ENCODE measurements around the gene NEDD4L. TPM values are rescaled to one million over a fixed set of nuclear protein-coding genes. Genes with fewer than 3 reads are reported as not detected.

NEDD4L gene
- total RNA-seq, 1 experiment from 2014 or later, result 42.9 TPM

GRCh38 chr18:58319719-58320118 is 275.7 kb downstream of the NEDD4L start:
- H3K36me3 ChIP-seq (ENCODE audit: control insufficient read depth, insufficient read depth, low read length), result no peaks in the 10 kb centered on the region
- TF ChIP-seq REST (IDR thresholded peaks at IDR 0.05; ENCODE audit: insufficient read depth in 1 of 2, low read depth in 2 of 2, low read length in 1 of 2) (no peak), TCF7L2 (IDR thresholded peaks at IDR 0.05; ENCODE audit: low read depth, low read length) (no peak), POLR2AphosphoS5 (IDR thresholded peaks at IDR 0.05; ENCODE audit: low read depth, low read length) (no peak), SIN3A (IDR thresholded peaks at IDR 0.05; ENCODE audit: borderline replicate concordance, insufficient read depth, low read depth, low read length) (no peak)
- TF ChIP-seq, protein P1, sequence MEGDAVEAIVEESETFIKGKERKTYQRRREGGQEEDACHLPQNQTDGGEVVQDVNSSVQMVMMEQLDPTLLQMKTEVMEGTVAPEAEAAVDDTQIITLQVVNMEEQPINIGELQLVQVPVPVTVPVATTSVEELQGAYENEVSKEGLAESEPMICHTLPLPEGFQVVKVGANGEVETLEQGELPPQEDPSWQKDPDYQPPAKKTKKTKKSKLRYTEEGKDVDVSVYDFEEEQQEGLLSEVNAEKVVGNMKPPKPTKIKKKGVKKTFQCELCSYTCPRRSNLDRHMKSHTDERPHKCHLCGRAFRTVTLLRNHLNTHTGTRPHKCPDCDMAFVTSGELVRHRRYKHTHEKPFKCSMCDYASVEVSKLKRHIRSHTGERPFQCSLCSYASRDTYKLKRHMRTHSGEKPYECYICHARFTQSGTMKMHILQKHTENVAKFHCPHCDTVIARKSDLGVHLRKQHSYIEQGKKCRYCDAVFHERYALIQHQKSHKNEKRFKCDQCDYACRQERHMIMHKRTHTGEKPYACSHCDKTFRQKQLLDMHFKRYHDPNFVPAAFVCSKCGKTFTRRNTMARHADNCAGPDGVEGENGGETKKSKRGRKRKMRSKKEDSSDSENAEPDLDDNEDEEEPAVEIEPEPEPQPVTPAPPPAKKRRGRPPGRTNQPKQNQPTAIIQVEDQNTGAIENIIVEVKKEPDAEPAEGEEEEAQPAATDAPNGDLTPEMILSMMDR (IDR thresholded peaks at IDR 0.05), result no peak
- POLR2A ChIA-PET, result no interaction called here
- H3K9me3 ChIP-seq (ENCODE audit: control insufficient read depth, insufficient read depth, low read depth, low read length), result no peaks in the 10 kb centered on the region
- BruUV-seq (replicated peaks), result no TSS peak
- in situ Hi-C loops (cut with HindIII; ENCODE audit: low pct_unique_long_range_greater_than_20kb, low sequenced_read_pairs), result no loop called here
- intact Hi-C loops (cut with micrococcal nuclease; ENCODE audit: unreplicated experiment), result loop anchor here (10.0 kb wide), 1 partner anchor 135 kb away; no protein-coding TSS in a partner anchor
- no peak overlapping the region for H3K27ac ChIP-seq (ENCODE audit: low read length)
- CTCF ChIA-PET, result no interaction called here
- H3K4me3 ChIP-seq (ENCODE audit: low read depth in 2 of 2, low read length in 2 of 2), result no peak overlapping the region
- H3K27me3 ChIP-seq (ENCODE audit: control insufficient read depth, insufficient read depth, low read length), result no peaks in the 10 kb centered on the region
- peaks cover 19% of the 10 kb centered on the region for H3K4me1 ChIP-seq (ENCODE audit: control insufficient read depth, insufficient read depth, low read length)
- DNase-seq (ENCODE audit: low read depth, low spot score) (no peak), ATAC-seq (no peak)

GRCh38 chr18:58320907-58321561 is 277.0 kb downstream of the NEDD4L start:
- Histone ChIP-seq H3K27me3 (ENCODE audit: control insufficient read depth, insufficient read depth, low read length) (no peaks in the 10 kb centered on the region), H3K27ac (ENCODE audit: low read length) (no peak overlapping the region), H3K4me3 (ENCODE audit: low read depth in 2 of 2, low read length in 2 of 2) (no peak overlapping the region), H3K36me3 (ENCODE audit: control insufficient read depth, insufficient read depth, low read length) (no peaks in the 10 kb centered on the region), H3K9me3 (ENCODE audit: control insufficient read depth, insufficient read depth, low read depth, low read length) (no peaks in the 10 kb centered on the region), H3K4me1 (ENCODE audit: control insufficient read depth, insufficient read depth, low read length) (peaks cover 7% of the 10 kb centered on the region; the same call in 1 of the 2 replicates)
- TF ChIP-seq TCF7L2 (IDR thresholded peaks at IDR 0.05; ENCODE audit: low read depth, low read length), result no peak
- TF ChIP-seq POLR2AphosphoS5 (IDR thresholded peaks at IDR 0.05; ENCODE audit: low read depth, low read length), result no peak
- TF ChIP-seq, protein P1 (IDR thresholded peaks at IDR 0.05), result no peak
- TF ChIP-seq SIN3A (IDR thresholded peaks at IDR 0.05; ENCODE audit: borderline replicate concordance, insufficient read depth, low read depth, low read length), result no peak
- TF ChIP-seq REST (IDR thresholded peaks at IDR 0.05; ENCODE audit: insufficient read depth in 1 of 2, low read depth in 2 of 2, low read length in 1 of 2), result no peak
- intact Hi-C loops (cut with micrococcal nuclease; ENCODE audit: unreplicated experiment), result loop anchor here (10.0 kb wide), 1 partner anchor 136 kb away; no protein-coding TSS in a partner anchor
- ATAC-seq (no peak), DNase-seq (ENCODE audit: low read depth, low spot score) (no peak)
- POLR2A ChIA-PET, result no interaction called here
- in situ Hi-C loops (cut with HindIII; ENCODE audit: low pct_unique_long_range_greater_than_20kb, low sequenced_read_pairs), result no loop called here
- no TSS peak for BruUV-seq (replicated peaks)
- CTCF ChIA-PET, result no interaction called here
